ENCODE data around the gene TLCD3B.

Gene TLCD3B

DNA sequence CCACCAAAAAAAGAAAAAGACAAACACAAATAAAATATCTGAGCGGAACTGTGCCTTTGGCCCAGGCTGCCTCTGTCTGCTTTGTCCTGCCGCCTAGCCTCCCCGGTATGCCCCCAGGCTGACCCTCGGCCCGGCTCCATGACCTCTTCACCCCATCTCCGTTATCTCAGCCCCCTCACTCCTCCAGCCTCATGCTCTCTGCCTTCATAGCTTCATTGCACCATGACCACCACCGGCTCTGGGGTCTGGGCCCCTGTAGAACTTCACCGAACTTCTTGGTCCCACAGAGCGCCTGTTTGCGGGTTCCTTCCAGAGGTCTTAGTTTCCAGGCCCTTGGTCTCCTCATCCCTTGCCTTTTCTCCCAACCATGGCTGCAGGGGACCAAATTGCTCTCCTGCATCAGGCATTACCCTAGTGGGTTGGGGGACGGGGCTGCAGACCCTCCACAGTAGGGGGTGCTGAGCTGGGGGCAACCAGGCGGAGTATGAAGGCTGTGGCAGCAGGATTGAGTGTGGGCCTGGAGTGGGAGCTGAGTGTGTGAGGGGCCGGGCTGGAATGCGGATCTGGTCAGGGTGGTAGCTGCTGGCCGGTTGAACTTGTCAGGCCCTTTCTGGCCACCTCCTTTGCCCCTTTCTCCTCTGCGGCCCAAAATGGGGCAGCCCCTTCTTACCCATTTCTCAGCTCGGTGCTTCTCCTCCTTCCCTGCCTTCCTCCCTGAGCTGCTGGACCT is 42.6 kb downstream of the TLCD3B start:
- no peak for DNase-seq

DNA sequence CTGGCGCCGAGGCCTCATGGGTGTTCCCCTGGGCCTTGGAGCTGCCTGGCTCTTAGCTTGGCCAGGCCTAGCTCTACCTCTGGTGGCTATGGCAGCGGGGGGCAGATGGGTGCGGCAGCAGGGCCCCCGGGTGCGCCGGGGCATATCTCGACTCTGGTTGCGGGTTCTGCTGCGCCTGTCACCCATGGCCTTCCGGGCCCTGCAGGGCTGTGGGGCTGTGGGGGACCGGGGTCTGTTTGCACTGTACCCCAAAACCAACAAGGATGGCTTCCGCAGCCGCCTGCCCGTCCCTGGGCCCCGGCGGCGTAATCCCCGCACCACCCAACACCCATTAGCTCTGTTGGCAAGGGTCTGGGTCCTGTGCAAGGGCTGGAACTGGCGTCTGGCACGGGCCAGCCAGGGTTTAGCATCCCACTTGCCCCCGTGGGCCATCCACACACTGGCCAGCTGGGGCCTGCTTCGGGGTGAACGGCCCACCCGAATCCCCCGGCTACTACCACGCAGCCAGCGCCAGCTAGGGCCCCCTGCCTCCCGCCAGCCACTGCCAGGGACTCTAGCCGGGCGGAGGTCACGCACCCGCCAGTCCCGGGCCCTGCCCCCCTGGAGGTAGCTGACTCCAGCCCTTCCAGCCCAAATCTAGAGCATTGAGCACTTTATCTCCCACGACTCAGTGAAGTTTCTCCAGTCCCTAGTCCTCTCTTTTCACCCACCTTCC is 43.5 kb downstream of the TLCD3B start:
- no peak for DNase-seq

GRCh38 chr16:29986931-29987330 is 44.1 kb downstream of the TLCD3B start:
- DNase-seq = no peak

GRCh38 chr16:29986231-29986630 is 44.8 kb downstream of the TLCD3B start:
- DNase-seq = no peak

- no peak for DNase-seq
Measured at GRCh38 chr16:29985271-29985811, 45.7 kb downstream of the TLCD3B start.

DNA sequence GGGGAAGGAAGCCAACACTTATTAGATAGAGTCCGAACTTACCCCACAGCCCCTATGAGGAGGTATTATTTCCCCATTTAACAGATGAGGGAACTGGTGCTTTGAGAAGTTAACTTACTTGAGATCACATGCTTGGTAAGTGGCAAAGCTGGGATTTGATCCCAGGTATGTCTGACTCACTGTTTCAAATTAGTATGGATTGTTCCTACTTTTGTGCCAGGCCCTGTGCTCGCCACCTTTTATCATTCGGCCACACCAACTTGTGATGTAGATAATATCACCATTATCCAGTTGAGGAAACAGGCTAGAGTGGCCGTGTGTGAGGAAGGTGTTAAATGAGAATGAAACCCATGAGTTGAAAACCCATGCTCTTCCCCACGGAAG is 46.3 kb downstream of the TLCD3B start:
- DNase-seq = no peak

DNA sequence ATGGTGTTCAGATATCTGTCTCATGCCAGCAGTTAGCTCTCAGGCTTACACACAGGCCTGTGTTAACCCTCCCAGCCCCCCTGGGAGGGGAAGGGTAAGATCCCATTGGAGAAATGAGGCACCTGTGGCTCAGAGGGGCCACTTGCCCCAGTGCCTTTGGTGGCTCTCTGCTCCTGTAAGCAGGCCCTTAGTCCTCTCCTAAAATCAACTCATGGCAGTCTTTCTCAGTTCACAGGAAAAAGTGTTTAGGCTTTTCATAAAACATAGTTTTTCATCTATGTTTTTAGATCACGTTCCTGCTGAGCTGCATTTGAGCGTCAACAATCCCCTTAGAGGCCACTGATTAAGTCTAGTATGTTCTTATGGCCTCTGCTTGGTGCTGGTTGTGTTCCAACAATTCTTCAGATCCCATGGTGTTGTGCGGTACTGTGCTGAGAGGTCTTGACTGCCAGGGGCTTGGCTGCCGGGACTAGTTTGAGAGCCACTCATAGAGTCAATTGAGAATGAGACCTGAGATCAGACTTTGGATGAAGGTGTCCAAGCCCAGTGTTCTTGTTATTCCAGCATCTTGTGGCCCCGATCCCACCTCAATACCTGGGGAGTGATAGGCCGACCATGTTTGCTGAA is 46.8 kb downstream of the TLCD3B start:
- DNase-seq = no peak

DNA sequence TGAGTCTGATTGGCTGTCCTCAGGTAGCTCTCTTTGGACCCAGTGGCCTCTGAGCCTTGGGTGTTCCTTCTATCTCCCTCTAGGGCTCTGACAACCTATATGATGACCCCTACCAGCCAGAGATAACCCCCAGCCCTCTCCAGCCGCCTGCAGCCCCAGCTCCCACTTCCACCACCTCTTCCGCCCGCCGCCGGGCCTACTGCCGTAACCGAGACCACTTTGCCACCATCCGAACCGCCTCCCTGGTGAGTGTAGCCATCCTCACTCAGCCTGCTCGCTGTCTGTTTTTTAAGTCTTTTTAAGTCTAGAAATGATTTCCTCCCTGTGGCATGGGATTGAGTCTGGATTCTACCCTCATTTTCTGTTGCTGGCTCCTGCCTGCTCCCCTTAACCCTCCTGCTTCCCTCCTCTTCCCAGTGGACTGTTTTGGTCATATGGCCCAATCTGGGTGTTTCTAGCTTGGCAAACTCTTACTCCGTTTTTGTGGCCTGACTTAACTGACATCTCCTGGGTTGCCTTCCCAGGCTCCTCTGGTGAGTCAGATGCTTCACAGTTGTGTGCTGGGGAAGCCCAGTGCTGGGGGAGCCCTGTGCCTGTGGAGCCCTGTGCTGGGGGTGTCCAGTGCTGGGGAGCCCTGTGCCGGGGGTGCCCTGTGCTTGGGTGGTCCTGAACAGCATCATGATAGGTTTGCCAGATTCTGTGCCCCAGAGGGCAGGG is 47.5 kb downstream of the TLCD3B start:
- DNase-seq = no peak

GRCh38 chr16:29982560-29983419 is 48.3 kb downstream of the TLCD3B start:
- no peak for DNase-seq

DNA sequence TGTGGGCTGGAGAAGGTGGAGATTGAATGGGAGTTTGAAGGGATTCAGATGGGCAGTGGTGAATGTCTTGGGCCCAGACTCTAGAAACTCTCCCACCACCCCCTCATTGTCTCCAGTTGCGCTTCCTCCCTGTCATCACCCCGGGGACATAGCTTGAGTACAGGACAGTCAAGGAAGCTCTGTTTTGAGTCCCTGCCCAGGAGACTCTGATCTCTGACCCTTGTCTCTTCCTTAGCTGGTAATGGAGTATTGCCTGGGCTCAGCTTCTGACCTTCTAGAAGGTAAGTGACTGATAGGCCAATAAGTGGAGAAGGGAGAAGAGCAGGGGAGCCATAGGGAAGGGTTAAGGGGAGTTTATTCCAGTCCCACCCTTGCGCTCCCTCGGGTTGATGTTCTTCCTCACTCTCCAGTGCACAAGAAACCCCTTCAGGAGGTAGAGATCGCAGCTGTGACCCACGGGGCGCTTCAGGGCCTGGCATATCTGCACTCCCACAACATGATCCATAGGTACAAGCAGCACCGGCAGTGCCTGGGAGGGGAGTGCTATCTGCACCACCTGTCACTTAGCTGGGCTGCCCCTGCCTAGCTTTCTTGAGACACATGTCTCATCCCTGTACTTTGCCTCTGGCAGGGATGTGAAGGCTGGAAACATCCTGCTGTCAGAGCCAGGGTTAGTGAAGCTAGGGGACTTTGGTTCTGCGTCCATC is 52.4 kb downstream of the TLCD3B start:
- DNase-seq = no peak

DNA sequence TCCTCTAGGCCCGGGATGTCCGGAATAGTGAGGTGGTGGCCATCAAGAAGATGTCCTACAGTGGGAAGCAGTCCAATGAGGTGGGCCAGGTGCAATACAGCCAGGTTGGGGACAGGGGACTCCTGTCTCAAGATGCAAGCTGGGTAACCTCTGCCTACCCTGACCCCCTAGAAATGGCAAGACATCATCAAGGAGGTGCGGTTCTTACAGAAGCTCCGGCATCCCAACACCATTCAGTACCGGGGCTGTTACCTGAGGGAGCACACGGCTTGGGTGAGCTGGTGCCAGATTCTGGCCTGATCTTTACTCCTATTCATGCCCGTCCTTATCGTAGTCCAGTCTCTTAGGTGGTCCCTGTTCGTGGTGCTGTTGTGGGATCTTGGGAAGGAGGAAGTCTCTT is 53.0 kb downstream of the TLCD3B start:
- no peak for DNase-seq

GRCh38 chr16:29977063-29977825 is 53.8 kb downstream of the TLCD3B start:
- no peak for DNase-seq

DNA sequence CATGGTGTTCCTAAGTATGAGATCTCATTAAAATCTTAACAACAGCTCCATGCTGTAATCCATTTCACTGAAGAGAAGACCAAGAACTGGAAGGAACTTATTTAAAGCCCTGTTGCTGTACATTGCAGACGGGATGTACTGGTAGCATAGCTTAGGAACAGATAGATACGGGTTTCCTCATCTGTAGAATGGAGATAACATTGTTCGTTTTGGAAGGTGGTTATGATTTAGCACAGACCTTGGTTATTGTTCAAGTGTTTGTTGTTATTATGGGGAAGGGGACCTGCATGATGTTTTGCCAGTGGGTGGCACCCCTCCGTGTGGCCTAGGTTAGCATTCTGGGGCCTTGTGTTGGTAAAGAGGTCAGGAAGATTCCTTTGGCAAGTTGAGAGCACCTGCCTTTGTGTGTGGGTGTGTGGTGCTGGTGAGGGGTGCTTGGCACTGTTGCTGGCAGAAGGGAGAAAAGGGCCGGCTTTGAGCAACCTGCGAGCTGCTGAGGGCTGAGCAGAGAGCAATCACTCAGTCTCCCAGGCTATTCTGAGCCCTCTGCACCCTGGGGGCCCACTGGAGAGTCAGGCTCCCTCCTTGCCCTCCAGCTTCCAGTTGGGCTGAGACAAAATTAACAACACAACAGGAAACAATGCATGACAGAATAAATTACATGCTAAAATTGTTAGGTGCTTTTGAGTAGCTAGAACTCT is 55.1 kb downstream of the TLCD3B start:
- DNase-seq = no peak

DNA sequence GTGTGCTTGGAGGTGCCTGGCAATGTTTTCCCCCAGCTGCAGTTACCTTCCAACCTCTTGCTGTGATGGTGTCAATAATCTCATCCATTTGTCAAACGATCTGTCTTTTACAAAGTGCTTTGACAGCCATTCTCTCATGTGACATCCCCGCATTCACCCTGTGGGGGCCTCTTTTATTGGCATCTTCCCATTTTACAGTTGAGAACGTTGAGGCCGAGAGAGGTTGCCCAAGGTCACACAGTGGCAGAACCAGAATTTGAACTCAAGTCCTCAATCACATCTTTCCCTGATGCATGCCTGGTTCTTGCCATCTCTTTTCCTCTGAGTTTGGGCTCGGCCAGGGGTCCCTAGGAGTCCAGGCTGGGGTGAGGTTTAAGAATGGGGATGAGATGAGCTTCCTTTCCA is 55.9 kb downstream of the TLCD3B start:
- no peak for DNase-seq
